Stromal cell of bone marrow (primary cell): ENCODE measurements around the gene DPH7.
A peak's percentile ranks its signal among the peaks of the same experiment; 100 is the strongest.
"Not testable (repeated sequence)": the region's sequence is repeated elsewhere in the genome, so short reads cannot be mapped to it uniquely, and the experiment has no call there.

Source experiments
- DNase-seq: peaks from one replicate; pipeline ENCODE4 v3.0.0-alpha.2; 2012; ENCODE audit warnings: low read depth

Gene DPH7

GRCh38 chr9:137580209-137580953 lies 1.7 kb upstream of the DPH7 start:
- DNase-seq, result no peak

DNA sequence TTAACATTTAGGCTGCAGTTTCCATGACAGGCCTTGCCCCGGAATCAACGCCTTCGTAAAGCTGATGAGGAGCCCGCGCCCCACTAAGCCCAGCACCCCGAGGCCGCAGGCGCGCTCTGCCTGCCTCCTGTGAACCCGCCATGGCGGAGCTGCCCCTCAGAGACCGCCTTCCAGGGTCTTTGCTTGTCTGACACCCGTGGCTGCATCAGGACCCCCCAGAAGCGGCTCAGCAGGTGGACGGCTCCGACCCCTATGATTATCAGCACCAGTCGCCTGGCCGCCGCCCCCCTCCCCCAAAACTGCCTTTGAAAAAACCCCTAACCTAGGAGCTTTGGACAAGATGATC lies 507 bp upstream of the DPH7 start:
- DNase-seq, result no peak

- no peak for DNase-seq
Measured at GRCh38 chr9:137575716-137576411, 2.9 kb downstream of the DPH7 start.

- DNase-seq, result no peak
Measured at GRCh38 chr9:137575364-137575715, 3.4 kb downstream of the DPH7 start.

GRCh38 chr9:137574192-137574591 lies 4.5 kb downstream of the DPH7 start:
- DNase-seq, result no peak

GRCh38 chr9:137570566-137570965 lies 8.2 kb downstream of the DPH7 start:
- DNase-seq, result no peak

- DNase-seq, result no peak
Measured at GRCh38 chr9:137569609-137570203, 9.0 kb downstream of the DPH7 start.

GRCh38 chr9:137568445-137568844 lies 10.3 kb downstream of the DPH7 start:
- DNase-seq, result not testable (repeated sequence)

DNA sequence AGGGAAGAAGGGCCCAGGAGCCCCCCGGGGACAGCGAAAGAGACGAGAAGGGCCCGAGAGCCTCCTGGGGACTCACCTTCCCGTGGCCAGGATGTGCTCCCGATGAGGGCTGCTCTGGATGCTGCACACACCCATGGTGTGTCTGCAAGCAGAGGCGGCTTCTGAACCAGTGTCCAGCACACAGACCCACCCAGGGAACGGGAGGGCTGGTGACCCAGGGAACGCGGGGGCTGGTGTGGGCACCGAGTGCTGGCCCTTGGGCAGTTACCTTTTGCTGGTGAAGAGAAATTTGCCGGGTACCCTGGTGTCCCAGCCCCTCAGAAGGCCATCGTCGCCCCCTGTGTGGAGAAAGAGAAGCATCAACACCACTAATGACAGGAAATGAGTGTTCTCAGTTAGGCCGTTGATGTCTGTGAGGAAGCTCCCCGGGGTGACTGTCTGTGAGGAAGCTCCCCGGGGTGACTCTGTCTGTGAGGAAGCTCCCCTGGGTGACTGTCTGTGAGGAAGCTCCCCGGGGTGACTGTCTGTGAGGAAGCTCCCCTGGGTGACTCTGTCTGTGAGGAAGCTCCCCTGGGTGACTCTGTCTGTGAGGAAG lies 13.8 kb downstream of the DPH7 start:
- no peak for DNase-seq

DNA sequence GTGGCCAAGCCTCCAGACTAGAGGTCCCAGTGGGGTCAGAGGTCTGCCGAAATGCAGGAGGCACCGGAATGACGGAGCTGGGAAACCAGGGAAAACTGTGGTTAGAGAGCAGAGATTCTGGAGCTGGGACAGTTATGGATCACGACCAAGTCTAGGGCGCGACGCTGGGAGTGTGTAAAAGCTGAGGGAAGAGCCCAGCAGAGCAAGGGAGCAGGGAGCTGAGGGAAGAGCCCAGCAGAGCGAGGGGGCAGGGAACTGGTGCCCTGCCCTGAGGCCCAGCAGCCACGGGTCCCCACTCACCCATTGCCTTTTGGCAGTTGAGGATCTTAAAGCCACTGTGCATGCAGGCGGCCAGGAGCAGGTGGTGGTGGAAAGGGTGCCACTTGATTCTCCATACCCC lies 14.6 kb downstream of the DPH7 start:
- DNase-seq, result no peak

DNA sequence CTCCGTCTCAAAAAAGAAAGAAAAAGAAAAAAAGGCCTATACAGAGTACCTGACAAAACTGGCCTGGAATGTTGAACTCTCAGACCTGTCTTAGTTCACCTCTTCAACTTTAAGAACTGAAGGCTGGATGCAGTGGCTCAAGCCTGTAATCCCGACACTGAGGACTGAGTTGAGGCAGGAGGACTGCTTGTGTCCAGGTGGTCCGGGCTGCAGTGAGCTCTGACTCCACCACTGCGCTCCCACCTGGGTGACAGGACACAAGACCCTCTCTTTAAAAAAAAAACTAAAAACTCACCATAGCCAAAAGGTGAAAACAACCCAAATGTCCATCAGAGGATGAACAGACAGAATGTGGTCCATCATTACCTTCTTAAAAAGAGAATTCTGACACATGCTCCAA lies 20.6 kb downstream of the DPH7 start:
- no peak for DNase-seq

- DNase-seq, result no peak
Measured at GRCh38 chr9:137556069-137556838, 22.5 kb downstream of the DPH7 start.

DNA sequence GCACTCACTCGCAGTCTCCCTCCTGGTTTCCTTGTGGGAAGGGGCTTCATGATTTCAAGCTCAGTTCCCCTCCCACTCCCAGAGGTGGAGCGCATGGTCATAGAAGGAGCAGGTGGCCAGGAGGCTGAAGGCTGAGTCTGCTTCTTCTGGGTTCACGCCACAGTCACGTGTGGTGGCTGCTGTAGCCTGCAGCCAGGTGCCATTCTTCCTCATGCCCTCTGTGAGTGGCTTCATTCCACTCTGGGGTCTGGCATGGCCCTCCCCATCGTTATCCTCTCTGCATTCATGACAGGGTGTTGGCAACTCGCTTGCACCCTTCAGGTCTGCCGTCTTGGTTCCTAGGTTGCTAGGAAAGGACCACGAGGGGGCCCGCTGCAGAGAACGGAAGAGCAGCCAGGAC lies 23.5 kb downstream of the DPH7 start:
- no peak for DNase-seq

GRCh38 chr9:137554349-137554748 lies 24.4 kb downstream of the DPH7 start:
- no peak for DNase-seq

DNA sequence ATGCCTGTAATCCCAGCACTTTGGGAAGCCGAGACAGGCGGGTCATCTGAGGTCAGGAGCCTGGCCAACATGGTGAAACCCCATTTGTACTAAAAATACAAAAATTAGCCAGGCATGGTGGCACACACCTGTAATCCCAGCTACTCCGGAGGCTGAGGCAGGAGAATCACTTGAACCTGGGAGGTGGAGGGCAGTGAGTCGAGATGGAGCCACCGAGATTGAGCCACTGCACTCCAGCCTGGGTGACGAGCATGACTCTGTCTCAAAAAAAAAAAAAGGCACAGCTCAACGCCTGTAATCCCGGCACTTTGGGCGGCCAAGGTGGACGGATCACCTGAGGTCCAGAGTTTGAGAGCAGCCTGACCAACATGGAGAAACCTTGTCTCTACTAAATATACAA lies 25.1 kb downstream of the DPH7 start:
- DNase-seq, result not testable (repeated sequence)

DNA sequence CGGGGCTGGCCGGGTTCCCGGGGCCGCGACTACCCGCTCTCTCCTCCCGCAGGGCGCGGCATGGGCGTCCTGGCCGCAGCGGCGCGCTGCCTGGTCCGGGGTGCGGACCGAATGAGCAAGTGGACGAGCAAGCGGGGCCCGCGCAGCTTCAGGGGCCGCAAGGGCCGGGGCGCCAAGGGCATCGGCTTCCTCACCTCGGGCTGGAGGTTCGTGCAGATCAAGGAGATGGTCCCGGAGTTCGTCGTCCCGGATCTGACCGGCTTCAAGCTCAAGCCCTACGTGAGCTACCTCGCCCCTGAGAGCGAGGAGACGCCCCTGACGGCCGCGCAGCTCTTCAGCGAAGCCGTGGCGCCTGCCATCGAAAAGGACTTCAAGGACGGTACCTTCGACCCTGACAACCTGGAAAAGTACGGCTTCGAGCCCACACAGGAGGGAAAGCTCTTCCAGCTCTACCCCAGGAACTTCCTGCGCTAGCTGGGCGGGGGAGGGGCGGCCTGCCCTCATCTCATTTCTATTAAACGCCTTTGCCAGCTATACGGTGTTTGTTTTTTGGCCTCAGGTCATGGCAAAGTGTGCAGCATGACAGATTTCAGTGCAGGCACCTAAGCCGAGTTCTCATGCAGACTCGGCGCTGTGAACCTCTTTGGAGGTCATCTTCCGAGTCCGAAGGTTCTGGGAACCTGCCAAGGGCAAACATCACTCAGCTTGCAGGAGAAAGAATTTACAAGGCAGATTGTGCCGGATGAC lies 26.5 kb downstream of the DPH7 start:
- no peak for DNase-seq

GRCh38 chr9:137551264-137552021 lies 27.3 kb downstream of the DPH7 start, which contains the start of gene MRPL41:
Gene MRPL41, plus strand, starts transcription at chr9:137551879. Its CDS starts 203 bp downstream, at chr9:137552082.
- DNase-seq, result peak; percentile 77

DNA sequence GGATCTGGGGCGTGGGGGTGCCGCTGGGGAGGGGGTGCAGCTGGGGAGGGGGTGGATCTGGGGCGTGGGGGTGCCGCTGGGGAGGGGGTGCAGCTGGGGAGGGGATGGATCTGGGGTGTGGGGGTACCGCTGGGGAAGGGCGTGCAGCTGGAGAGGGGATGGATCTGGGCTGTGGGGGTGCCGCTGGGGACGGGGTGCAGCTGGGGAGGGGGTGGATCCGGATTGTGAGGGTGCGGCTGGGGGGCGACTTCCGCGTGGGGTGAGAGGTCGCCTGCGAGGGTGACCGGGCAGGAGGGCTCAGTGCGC lies 27.8 kb downstream of the DPH7 start:
- DNase-seq, result not testable (repeated sequence)

GRCh38 chr9:137550231-137550621 lies 28.5 kb downstream of the DPH7 start, which contains the start of gene PNPLA7:
Gene PNPLA7, minus strand, starts transcription at chr9:137550402. Its CDS starts 205 bp downstream, at chr9:137550197.
- peak; percentile 41 for DNase-seq

DNA sequence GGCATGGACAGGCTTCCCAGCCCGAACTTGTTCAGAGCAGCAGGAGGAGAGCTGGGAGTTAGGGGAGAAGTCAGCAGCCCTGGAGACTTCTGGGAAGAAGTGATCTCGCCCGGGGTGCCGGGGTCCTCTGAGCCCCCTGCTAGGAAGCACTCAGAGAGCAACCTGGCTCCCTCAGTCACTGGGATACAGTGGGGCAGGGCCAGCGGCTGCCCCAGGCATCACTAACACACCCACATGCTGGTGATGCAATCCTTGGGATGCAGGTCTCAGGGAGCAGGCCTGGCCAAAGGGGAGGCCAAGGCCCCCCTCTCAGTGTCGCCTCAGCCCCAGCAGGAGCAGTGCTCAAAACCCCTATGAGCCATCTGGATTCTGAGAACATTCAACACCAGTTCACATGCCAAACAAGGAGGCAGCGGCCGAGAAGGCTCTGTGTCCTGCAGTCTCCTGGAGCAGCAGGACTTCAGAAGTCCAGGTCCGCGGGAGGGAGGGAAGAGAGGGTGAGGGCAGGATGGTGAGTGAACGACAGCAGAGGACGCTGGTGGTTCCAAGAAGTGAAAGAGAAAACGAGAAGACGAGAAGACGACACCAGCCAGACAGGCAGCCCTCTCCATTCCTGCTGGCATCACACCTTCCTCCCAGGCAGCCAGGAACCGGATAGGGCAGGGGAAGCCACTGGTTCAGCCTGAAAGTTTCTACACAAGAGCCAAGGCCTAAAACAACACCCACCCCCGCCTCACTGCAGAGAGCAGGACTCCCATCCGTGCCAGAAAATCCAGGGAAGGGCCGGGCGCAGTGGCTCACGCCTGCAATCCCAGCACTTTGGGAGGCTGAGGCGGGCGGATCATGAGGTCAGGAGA lies 30.8 kb downstream of the DPH7 start:
- DNase-seq, result no peak
